Placental pericyte (primary cell): ENCODE measurements around the gene SEMA3D. TPM values are rescaled to one million over a fixed set of nuclear protein-coding genes. Genes with fewer than 3 reads are reported as not detected.

Source experiments
- total RNA-seq: library from RNA; depleted of rRNA; stranded (reverse); fragments of >200 nt; gene quantifications from 2 replicates; pipeline ENCODE4 v1.2.3, GENCODE V29; 2012

SEMA3D gene
- 1.3 and 1.6 TPM in 2 replicates for total RNA-seq

DNA sequence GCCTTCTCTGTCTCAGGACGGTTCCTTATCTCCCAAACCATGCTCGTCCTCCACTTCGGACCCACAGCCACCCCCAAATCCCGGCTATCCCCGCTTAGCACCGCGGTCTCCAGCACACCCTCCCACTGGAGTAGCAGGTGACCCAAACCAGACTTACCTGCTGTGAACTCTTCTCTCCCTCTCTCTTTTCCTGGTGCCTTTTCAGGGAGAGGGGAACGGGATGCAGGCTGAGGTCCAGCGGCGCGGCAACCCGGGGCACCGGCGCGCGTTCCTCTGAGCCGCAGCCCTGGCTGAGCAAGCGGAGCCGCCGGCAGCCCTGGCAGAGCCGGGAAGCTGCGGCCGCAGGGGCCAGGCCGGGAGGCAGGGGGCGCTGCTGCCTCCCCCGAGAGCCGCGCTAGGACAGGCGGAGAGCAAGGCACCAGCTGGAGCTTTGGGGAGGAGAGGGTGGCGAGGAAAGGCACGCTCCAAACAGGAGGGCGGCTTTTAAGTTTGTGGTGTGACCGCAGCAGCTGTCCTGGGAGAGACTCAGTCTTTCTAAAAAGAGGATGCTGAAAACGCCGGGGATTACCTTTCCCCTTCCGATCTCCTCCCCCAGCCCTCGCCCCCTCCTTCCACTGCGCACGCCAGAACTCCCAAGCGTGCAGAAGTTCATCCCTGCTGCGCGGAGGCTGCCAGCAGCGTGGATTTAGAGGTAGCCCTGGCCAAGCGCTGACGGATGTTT is at the start of gene SEMA3D:
Gene SEMA3D, minus strand, starts transcription at position 536 of the 721 bp plus-strand sequence. CDS start 65,165 bp downstream, outside the sequence.

